ENCODE results near the gene PRPF38B. TPM values are rescaled to one million over a fixed set of nuclear protein-coding genes. Genes with fewer than 3 reads are reported as not detected.

The PRPF38B gene
- total RNA-seq, 1 experiment from 2014 or later: 50.5 TPM

DNA sequence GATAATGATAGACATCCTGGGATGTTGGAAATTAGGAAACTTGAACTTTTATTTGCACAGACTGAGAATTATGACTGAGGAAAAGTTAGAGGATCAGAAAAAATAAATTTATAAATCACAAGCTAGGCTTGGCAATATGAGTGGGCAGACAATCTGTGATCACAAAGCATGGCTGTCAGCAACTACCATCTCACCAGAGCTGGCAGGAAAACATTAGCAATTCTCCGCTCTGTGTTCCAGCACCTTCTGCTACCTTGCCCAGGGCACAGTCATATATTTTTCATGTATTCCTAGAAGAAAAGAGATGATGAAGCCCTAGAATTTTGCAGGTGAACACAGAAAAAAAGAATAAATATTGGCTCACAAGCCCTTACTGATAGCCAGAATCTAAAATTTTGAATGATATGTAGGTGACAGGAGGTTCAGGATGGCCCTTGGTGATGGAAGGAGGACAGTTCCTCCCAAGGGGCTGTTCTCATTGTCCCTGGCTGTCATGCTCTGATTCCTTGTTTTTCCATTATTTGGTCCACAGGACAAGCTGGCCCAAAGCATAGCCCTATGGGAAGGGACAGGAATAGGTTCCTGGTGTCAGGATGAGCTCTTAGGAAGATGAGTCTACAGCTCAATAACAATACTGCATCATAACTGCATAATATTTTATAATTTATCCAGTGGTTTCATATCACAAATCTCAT is 42.2 kb downstream of the PRPF38B start:
- ATAC-seq (no peak), DNase-seq (ENCODE audit: low spot score) (no peak)
- ChIA-PET POLR2A (no interaction called here), CTCF (interaction anchor here (1.9 kb wide), 1 partner anchor 11 kb away, joined by 5 read pairs; no protein-coding TSS in a partner anchor)
- H3K4me3 Mint-ChIP-seq: no peak overlapping the region
- H3K27me3 Mint-ChIP-seq (ENCODE audit: low read depth): no peaks in the 10 kb centered on the region
- H3K36me3 Mint-ChIP-seq: no peaks in the 10 kb centered on the region
- TF ChIP-seq ZNF232 (CRISPR knock-in tag; IDR thresholded peaks at IDR 0.05) (no peak), FOXJ3 (CRISPR knock-in tag; IDR thresholded peaks at IDR 0.05; ENCODE audit: borderline replicate concordance) (no peak), MYBL2 (CRISPR knock-in tag; IDR thresholded peaks at IDR 0.05) (no peak), CBFB (CRISPR knock-in tag; IDR thresholded peaks at IDR 0.05; ENCODE audit: low read depth) (no peak), ZNF219 (CRISPR knock-in tag; IDR thresholded peaks at IDR 0.05; ENCODE audit: borderline replicate concordance) (no peak), HMGA2 (CRISPR knock-in tag; IDR thresholded peaks at IDR 0.05) (no peak), EMX1 (CRISPR knock-in tag; IDR thresholded peaks at IDR 0.05) (no peak), FOXK1 (CRISPR knock-in tag; IDR thresholded peaks at IDR 0.05) (no peak), ZNF317 (CRISPR knock-in tag; IDR thresholded peaks at IDR 0.05; ENCODE audit: borderline replicate concordance, low read depth) (no peak), TEAD1 (CRISPR knock-in tag; IDR thresholded peaks at IDR 0.05) (no peak), TP53 (CRISPR knock-in tag; IDR thresholded peaks at IDR 0.05) (no peak), PRRX2 (CRISPR knock-in tag; IDR thresholded peaks at IDR 0.05) (no peak), RORB (CRISPR knock-in tag; IDR thresholded peaks at IDR 0.05) (no peak)
- TF ChIP-seq, protein P1, sequence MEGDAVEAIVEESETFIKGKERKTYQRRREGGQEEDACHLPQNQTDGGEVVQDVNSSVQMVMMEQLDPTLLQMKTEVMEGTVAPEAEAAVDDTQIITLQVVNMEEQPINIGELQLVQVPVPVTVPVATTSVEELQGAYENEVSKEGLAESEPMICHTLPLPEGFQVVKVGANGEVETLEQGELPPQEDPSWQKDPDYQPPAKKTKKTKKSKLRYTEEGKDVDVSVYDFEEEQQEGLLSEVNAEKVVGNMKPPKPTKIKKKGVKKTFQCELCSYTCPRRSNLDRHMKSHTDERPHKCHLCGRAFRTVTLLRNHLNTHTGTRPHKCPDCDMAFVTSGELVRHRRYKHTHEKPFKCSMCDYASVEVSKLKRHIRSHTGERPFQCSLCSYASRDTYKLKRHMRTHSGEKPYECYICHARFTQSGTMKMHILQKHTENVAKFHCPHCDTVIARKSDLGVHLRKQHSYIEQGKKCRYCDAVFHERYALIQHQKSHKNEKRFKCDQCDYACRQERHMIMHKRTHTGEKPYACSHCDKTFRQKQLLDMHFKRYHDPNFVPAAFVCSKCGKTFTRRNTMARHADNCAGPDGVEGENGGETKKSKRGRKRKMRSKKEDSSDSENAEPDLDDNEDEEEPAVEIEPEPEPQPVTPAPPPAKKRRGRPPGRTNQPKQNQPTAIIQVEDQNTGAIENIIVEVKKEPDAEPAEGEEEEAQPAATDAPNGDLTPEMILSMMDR (IDR thresholded peaks at IDR 0.05): no peak
- TF ChIP-seq, protein P2, sequence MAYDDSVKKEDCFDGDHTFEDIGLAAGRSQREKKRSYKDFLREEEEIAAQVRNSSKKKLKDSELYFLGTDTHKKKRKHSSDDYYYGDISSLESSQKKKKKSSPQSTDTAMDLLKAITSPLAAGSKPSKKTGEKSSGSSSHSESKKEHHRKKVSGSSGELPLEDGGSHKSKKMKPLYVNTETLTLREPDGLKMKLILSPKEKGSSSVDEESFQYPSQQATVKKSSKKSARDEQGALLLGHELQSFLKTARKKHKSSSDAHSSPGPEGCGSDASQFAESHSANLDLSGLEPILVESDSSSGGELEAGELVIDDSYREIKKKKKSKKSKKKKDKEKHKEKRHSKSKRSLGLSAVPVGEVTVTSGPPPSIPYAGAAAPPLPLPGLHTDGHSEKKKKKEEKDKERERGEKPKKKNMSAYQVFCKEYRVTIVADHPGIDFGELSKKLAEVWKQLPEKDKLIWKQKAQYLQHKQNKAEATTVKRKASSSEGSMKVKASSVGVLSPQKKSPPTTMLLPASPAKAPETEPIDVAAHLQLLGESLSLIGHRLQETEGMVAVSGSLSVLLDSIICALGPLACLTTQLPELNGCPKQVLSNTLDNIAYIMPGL (CRISPR knock-in tag; IDR thresholded peaks at IDR 0.05): no peak
- TF ChIP-seq, protein P3, sequence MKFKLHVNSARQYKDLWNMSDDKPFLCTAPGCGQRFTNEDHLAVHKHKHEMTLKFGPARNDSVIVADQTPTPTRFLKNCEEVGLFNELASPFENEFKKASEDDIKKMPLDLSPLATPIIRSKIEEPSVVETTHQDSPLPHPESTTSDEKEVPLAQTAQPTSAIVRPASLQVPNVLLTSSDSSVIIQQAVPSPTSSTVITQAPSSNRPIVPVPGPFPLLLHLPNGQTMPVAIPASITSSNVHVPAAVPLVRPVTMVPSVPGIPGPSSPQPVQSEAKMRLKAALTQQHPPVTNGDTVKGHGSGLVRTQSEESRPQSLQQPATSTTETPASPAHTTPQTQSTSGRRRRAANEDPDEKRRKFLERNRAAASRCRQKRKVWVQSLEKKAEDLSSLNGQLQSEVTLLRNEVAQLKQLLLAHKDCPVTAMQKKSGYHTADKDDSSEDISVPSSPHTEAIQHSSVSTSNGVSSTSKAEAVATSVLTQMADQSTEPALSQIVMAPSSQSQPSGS (CRISPR knock-in tag; IDR thresholded peaks at IDR 0.05; ENCODE audit: borderline replicate concordance, low read depth): no peak
- TF ChIP-seq, protein P4, sequence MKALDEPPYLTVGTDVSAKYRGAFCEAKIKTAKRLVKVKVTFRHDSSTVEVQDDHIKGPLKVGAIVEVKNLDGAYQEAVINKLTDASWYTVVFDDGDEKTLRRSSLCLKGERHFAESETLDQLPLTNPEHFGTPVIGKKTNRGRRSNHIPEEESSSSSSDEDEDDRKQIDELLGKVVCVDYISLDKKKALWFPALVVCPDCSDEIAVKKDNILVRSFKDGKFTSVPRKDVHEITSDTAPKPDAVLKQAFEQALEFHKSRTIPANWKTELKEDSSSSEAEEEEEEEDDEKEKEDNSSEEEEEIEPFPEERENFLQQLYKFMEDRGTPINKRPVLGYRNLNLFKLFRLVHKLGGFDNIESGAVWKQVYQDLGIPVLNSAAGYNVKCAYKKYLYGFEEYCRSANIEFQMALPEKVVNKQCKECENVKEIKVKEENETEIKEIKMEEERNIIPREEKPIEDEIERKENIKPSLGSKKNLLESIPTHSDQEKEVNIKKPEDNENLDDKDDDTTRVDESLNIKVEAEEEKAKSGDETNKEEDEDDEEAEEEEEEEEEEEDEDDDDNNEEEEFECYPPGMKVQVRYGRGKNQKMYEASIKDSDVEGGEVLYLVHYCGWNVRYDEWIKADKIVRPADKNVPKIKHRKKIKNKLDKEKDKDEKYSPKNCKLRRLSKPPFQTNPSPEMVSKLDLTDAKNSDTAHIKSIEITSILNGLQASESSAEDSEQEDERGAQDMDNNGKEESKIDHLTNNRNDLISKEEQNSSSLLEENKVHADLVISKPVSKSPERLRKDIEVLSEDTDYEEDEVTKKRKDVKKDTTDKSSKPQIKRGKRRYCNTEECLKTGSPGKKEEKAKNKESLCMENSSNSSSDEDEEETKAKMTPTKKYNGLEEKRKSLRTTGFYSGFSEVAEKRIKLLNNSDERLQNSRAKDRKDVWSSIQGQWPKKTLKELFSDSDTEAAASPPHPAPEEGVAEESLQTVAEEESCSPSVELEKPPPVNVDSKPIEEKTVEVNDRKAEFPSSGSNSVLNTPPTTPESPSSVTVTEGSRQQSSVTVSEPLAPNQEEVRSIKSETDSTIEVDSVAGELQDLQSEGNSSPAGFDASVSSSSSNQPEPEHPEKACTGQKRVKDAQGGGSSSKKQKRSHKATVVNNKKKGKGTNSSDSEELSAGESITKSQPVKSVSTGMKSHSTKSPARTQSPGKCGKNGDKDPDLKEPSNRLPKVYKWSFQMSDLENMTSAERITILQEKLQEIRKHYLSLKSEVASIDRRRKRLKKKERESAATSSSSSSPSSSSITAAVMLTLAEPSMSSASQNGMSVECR (CRISPR knock-in tag; IDR thresholded peaks at IDR 0.05; ENCODE audit: borderline replicate concordance): no peak
- TF ChIP-seq, protein P5, sequence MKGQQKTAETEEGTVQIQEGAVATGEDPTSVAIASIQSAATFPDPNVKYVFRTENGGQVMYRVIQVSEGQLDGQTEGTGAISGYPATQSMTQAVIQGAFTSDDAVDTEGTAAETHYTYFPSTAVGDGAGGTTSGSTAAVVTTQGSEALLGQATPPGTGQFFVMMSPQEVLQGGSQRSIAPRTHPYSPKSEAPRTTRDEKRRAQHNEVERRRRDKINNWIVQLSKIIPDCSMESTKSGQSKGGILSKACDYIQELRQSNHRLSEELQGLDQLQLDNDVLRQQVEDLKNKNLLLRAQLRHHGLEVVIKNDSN (CRISPR knock-in tag; IDR thresholded peaks at IDR 0.05): no peak
- TF ChIP-seq, protein P6, sequence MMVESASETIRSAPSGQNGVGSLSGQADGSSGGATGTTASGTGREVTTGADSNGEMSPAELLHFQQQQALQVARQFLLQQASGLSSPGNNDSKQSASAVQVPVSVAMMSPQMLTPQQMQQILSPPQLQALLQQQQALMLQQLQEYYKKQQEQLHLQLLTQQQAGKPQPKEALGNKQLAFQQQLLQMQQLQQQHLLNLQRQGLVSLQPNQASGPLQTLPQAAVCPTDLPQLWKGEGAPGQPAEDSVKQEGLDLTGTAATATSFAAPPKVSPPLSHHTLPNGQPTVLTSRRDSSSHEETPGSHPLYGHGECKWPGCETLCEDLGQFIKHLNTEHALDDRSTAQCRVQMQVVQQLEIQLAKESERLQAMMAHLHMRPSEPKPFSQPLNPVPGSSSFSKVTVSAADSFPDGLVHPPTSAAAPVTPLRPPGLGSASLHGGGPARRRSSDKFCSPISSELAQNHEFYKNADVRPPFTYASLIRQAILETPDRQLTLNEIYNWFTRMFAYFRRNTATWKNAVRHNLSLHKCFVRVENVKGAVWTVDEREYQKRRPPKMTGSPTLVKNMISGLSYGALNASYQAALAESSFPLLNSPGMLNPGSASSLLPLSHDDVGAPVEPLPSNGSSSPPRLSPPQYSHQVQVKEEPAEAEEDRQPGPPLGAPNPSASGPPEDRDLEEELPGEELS (CRISPR knock-in tag; IDR thresholded peaks at IDR 0.05): no peak
- TF ChIP-seq, protein P7, sequence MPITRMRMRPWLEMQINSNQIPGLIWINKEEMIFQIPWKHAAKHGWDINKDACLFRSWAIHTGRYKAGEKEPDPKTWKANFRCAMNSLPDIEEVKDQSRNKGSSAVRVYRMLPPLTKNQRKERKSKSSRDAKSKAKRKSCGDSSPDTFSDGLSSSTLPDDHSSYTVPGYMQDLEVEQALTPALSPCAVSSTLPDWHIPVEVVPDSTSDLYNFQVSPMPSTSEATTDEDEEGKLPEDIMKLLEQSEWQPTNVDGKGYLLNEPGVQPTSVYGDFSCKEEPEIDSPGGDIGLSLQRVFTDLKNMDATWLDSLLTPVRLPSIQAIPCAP (CRISPR knock-in tag; IDR thresholded peaks at IDR 0.05): no peak
- H3K27ac Mint-ChIP-seq: no peak overlapping the region
- H3K9me3 Mint-ChIP-seq: no peaks in the 10 kb centered on the region
- H3K4me1 Mint-ChIP-seq: no peaks in the 10 kb centered on the region

All from WTC11 (cell line).